Karpas-422 (cell line): ENCODE measurements around the gene GINS2. TPM values are rescaled to one million over a fixed set of nuclear protein-coding genes. Genes with fewer than 3 reads are reported as not detected.
A peak's percentile ranks its signal among the peaks of the same experiment; 100 is the strongest.

Source experiments
- DNase-seq: peaks from one replicate; pipeline ENCODE4 v3.0.0-alpha.2; 2015
- H2AFZ ChIP-seq: fragments of 200-600 bp; sonication (generic); 2 replicates; pipeline ENCODE4 v1.6.1; 2014; ENCODE audit warnings: antibody characterized with exemption, low read length, mixed read lengths
- H3K27ac ChIP-seq: fragments of 200-600 bp; sonication (generic); 2 replicates; pipeline ENCODE4 v1.5.1; 2014; ENCODE audit warnings: mild to moderate bottlenecking, low read length, moderate library complexity
- H3K27me3 ChIP-seq: fragments of 200-600 bp; sonication (generic); 2 replicates; pipeline ENCODE4 v1.6.1; 2014; ENCODE audit warnings: low read length, mixed read lengths
- H3K36me3 ChIP-seq: fragments of 200-600 bp; sonication (generic); 2 replicates; pipeline ENCODE4 v1.6.1; 2014; ENCODE audit warnings: low read length, mixed read lengths; ENCODE audit not compliant: insufficient read depth
- H3K4me1 ChIP-seq: fragments of 200-600 bp; sonication (generic); 2 replicates; pipeline ENCODE4 v1.6.1; 2014; ENCODE audit warnings: mild to moderate bottlenecking, low read length, mixed read lengths
- H3K4me2 ChIP-seq: fragments of 200-600 bp; sonication (generic); 2 replicates; pipeline ENCODE4 v1.6.1; 2014; ENCODE audit warnings: low read length, low read depth, mild to moderate bottlenecking; ENCODE audit not compliant: poor library complexity, severe bottlenecking
- H3K4me3 ChIP-seq: fragments of 200-600 bp; sonication (generic); 2 replicates; pipeline ENCODE4 v1.5.1; 2014; ENCODE audit warnings: mild to moderate bottlenecking, antibody characterized with exemption, low read length, mixed read lengths
- H3K79me2 ChIP-seq: fragments of 200-600 bp; sonication (generic); 2 replicates; pipeline ENCODE4 v1.6.1; 2014; ENCODE audit warnings: mild to moderate bottlenecking, low read length, mixed read lengths
- H3K9ac ChIP-seq: fragments of 200-600 bp; sonication (generic); 2 replicates; pipeline ENCODE4 v1.6.0; 2014; ENCODE audit warnings: low read length
- H3K9me2 ChIP-seq: fragments of 200-600 bp; sonication (generic), shearing (Covaris generic); replicated peaks from 2 replicates; pipeline ENCODE4 v1.6.0; 2014; ENCODE audit warnings: mild to moderate bottlenecking, low read length, moderate library complexity; ENCODE audit not compliant: insufficient read depth
- H3K9me3 ChIP-seq: fragments of 300-700, 200-600 bp; sonication (generic); 2 replicates; pipeline ENCODE4 v1.6.1; 2014; ENCODE audit warnings: low read length, mixed read lengths
- H4K20me1 ChIP-seq: fragments of 200-600 bp; sonication (generic); 2 replicates; pipeline ENCODE4 v1.6.1; 2014; ENCODE audit warnings: mild to moderate bottlenecking, antibody characterized with exemption, low read length, low read depth; ENCODE audit not compliant: insufficient read depth
- total RNA-seq: library from RNA; depleted of rRNA; stranded (reverse); fragments of >200 nt; shearing (Covaris generic); gene quantifications from 2 replicates; pipeline ENCODE4 v1.2.3, GENCODE V29; 2014; ENCODE audit warnings: low replicate concordance; rRNA removed

Gene GINS2
- 10.4 and 14.2 TPM in 2 replicates for total RNA-seq

- Histone ChIP-seq H3K27ac (no peak within 1 kb of the TSS), H3K9ac (peak within 1 kb of the TSS; percentile 82)
Observed at GRCh38 chr16:85688586-85689284, at the start of gene GINS2. GINS2 (minus strand) TSS chr16:85688954; CDS start chr16:85688898, 56 bp downstream.

DNA sequence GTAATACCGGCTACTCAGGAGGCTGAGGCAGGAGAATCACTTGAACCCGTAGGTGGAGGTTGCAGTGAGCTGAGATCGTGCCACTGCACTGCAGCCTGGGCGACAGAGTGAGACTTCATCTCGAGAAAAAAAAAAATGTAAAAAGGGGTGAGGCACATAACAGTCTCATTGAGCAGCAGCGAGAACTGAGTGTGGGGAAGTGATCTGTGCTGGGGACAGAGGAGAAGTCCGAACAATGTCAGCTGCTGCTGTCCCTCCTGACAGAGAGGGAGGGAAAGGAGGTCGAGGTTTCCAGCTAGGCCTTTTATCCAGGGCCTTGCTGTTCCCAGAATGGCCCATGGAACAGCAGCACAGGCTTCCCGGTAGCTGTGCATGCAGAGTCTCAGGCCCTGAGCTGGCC, 48.2 kb upstream of the GINS2 start:
- no peaks in the 10 kb centered on the region for H3K27me3 ChIP-seq
- H3K36me3 ChIP-seq: no peaks in the 10 kb centered on the region
- H3K9me2 ChIP-seq: no peaks in the 10 kb centered on the region
- no peaks in the 10 kb centered on the region for H3K79me2 ChIP-seq
- peaks cover 15% of the 10 kb centered on the region for H3K4me1 ChIP-seq
- no peak for DNase-seq
- peaks cover 14% of the 10 kb centered on the region for H4K20me1 ChIP-seq
- H2AFZ ChIP-seq: no peak overlapping the region
- no peak overlapping the region for H3K4me2 ChIP-seq
- H3K9me3 ChIP-seq: no peaks in the 10 kb centered on the region
- H3K9ac ChIP-seq: no peak overlapping the region
- H3K4me3 ChIP-seq: no peak overlapping the region
- no peak overlapping the region for H3K27ac ChIP-seq

More at GRCh38 chr16:85688586-85689284, at the start of gene GINS2:
- Histone ChIP-seq H4K20me1 (no peaks in the 10 kb centered on the region), H3K4me3 (peak within 1 kb of the TSS; percentile 89), H3K4me1 (peaks cover 38% of the 10 kb centered on the region), H3K36me3 (no peaks in the 10 kb centered on the region; the same call in 1 of the 2 replicates), H3K9me2 (no peaks in the 10 kb centered on the region), H3K4me2 (peak within 1 kb of the TSS; percentile 89), H2AFZ (peak within 1 kb of the TSS; percentile 92), H3K27me3 (no peaks in the 10 kb centered on the region), H3K79me2 (peaks cover 31% of the 10 kb centered on the region), H3K9me3 (no peaks in the 10 kb centered on the region)
- DNase-seq: peak; percentile 97

- Histone ChIP-seq H4K20me1 (peaks cover 21% of the 10 kb centered on the region), H3K27me3 (no peaks in the 10 kb centered on the region), H3K79me2 (no peaks in the 10 kb centered on the region), H2AFZ (no peak overlapping the region), H3K4me2 (no peak overlapping the region), H3K36me3 (no peaks in the 10 kb centered on the region), H3K9ac (no peak overlapping the region), H3K9me3 (no peaks in the 10 kb centered on the region), H3K4me1 (peaks cover 17% of the 10 kb centered on the region), H3K4me3 (no peak overlapping the region), H3K27ac (no peak overlapping the region), H3K9me2 (no peaks in the 10 kb centered on the region)
- no peak for DNase-seq
Observed at GRCh38 chr16:85735946-85736345, 47.2 kb upstream of the GINS2 start.

DNA sequence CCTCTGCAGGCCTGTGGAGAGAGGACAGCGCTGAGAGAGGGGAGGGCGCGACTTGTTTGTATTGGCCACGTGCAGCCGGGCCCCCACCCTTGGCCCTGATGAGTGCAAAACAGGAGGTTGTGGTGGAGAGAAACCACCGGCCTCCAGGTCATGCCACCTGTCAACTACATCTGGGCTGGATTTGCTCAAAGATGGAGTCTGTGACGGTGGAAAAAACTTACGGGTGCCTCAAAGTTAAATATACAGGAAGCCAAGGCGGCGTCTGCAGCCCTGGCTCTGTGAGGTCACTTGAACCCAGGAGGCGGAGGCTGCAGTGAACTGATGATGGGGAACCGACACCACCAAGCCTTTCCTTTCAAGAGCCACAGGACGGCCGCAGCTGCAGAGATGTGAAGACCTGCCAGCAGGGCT, 46.5 kb upstream of the GINS2 start:
- no peaks in the 10 kb centered on the region for H3K9me2 ChIP-seq
- no peak overlapping the region for H3K4me2 ChIP-seq
- H4K20me1 ChIP-seq: peaks cover 28% of the 10 kb centered on the region
- H3K9ac ChIP-seq: no peak overlapping the region
- H2AFZ ChIP-seq: no peak overlapping the region
- H3K27ac ChIP-seq: no peak overlapping the region
- H3K4me3 ChIP-seq: no peak overlapping the region
- H3K36me3 ChIP-seq: no peaks in the 10 kb centered on the region
- no peaks in the 10 kb centered on the region for H3K79me2 ChIP-seq
- no peaks in the 10 kb centered on the region for H3K9me3 ChIP-seq
- DNase-seq: no peak
- H3K27me3 ChIP-seq: no peaks in the 10 kb centered on the region
- peaks cover 19% of the 10 kb centered on the region for H3K4me1 ChIP-seq

DNA sequence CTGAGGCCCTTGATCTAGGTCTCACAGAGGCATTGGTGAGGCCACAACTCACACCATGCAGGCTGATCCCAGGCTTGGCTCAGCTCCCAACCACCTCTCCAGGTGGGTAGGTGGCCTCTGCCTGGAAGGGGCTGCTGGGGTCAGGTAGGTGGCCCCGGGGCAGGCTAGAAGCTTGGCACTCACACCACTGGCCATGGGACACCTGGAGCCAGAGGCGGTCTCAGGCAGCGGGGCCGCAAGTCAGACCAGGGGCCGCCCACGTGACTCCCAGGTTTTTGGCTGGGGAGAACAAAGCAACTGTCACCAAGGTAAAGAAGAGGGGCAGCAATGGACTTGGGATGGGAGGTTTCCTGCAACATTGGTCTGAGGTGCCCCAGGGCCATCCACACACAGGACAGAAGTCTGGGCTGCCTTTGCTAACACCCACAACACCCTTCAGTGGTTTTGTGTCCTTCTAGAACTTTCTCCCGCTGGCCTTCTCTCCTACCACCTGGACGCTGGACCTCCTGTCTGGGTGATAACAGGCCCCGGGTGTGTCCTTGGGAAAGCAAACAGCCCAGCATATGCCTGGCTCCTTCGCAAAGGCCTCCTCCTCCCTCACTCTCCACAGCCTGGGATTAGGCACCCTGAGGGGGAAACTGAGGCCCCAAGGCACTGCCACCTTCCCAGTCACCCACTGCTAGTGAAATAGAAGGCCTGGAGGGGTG, 45.7 kb upstream of the GINS2 start:
- Histone ChIP-seq H3K4me1 (peaks cover 19% of the 10 kb centered on the region), H3K79me2 (no peaks in the 10 kb centered on the region), H3K9ac (no peak overlapping the region), H3K27me3 (no peaks in the 10 kb centered on the region), H3K9me3 (no peaks in the 10 kb centered on the region), H3K4me3 (no peak overlapping the region), H3K36me3 (no peaks in the 10 kb centered on the region), H3K27ac (no peak overlapping the region), H2AFZ (no peak overlapping the region), H3K9me2 (no peaks in the 10 kb centered on the region), H3K4me2 (no peak overlapping the region), H4K20me1 (peaks cover 26% of the 10 kb centered on the region)
- DNase-seq: no peak

GRCh38 chr16:85733839-85734170, 45.1 kb upstream of the GINS2 start:
- Histone ChIP-seq H2AFZ (no peak overlapping the region), H3K9me3 (no peaks in the 10 kb centered on the region), H3K4me3 (no peak overlapping the region), H3K9ac (no peak overlapping the region), H3K27ac (no peak overlapping the region), H3K9me2 (no peaks in the 10 kb centered on the region), H3K4me1 (peaks cover 19% of the 10 kb centered on the region), H3K27me3 (no peaks in the 10 kb centered on the region), H3K4me2 (no peak overlapping the region), H3K36me3 (no peaks in the 10 kb centered on the region), H3K79me2 (no peaks in the 10 kb centered on the region), H4K20me1 (peaks cover 31% of the 10 kb centered on the region)
- DNase-seq: no peak

DNA sequence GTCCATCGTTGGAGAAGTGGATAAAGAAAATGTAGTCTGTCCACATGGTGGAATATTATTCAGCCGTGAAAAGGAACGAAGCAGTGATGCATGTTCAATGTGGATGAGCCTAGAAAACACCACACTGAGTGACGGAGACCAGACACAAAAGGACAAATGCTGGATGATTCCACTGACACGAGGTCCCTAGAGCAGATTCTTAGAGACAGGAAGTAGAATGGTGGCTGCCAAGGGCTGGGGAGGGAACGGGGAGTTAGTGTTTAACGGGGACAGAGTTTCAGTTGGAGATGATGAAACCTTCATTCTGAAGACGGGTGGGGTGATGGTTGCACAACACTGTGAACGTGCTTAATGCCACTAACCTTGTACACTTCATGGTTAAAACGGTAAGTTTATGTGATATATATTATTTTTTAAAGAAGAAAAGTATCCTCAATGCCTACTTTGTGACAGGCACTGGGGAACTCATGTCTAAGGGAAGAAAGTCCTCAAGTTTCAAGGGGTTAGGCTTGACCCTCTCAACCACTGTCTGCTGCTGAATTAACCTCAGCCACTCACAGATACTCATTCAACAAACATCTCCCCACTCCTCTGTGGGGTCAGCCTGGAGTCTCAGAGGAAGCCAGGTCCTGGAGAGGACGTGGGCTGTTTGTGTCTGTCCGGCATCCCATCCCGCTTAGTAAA, 44.5 kb upstream of the GINS2 start:
- no peaks in the 10 kb centered on the region for H3K9me3 ChIP-seq

DNA sequence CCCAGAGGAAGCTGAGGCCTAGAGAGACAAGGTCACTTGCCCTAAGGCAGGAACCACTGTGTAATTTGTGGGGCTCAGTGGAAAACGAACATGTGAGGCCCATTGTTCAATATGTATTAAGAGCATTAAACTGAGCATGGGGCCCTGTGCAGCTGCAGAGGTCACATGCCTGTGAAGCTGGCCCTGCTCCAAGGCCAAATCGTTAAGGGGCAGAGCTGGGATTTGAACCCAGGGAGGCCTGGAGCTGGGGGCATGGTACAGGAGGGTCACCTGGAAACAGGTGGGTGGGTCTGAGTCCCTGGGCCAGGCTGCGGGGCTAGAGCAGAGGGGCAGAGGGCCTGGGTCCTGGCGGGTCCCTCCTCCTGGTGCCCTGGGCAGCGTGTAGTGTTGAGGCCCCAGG, 42.4 kb upstream of the GINS2 start:
- Histone ChIP-seq H4K20me1 (peaks cover 36% of the 10 kb centered on the region; the same call in 1 of the 2 replicates), H3K9ac (no peak overlapping the region), H3K4me2 (no peak overlapping the region), H2AFZ (no peak overlapping the region), H3K4me1 (peaks cover 12% of the 10 kb centered on the region), H3K9me2 (no peaks in the 10 kb centered on the region), H3K36me3 (no peaks in the 10 kb centered on the region), H3K4me3 (no peak overlapping the region), H3K79me2 (no peaks in the 10 kb centered on the region), H3K27me3 (no peaks in the 10 kb centered on the region), H3K27ac (no peak overlapping the region), H3K9me3 (no peaks in the 10 kb centered on the region)
- DNase-seq: no peak

More for the DNA sequence above, 44.5 kb upstream of the GINS2 start:
- no peaks in the 10 kb centered on the region for H3K36me3 ChIP-seq
- peaks cover 36% of the 10 kb centered on the region for H4K20me1 ChIP-seq
- no peaks in the 10 kb centered on the region for H3K79me2 ChIP-seq
- H3K9ac ChIP-seq: no peak overlapping the region
- H3K27me3 ChIP-seq: no peaks in the 10 kb centered on the region
- no peak overlapping the region for H3K4me2 ChIP-seq
- no peaks in the 10 kb centered on the region for H3K9me2 ChIP-seq
- H3K4me3 ChIP-seq: no peak overlapping the region
- H2AFZ ChIP-seq: no peak overlapping the region
- H3K27ac ChIP-seq: no peak overlapping the region
- H3K4me1 ChIP-seq: peaks cover 19% of the 10 kb centered on the region
- DNase-seq: no peak
